GOT3 (cell line): ENCODE measurements around the gene RPP25.
"Not testable (repeated sequence)": the region's sequence is repeated elsewhere in the genome, so short reads cannot be mapped to it uniquely, and the experiment has no call there.

ENCODE experiments used
- DNase-seq: peaks from one replicate; lab custom pipeline; 2025; ENCODE audit warnings: mixed read lengths; lab: John Stamatoyannopoulos, UW

Gene RPP25

DNA sequence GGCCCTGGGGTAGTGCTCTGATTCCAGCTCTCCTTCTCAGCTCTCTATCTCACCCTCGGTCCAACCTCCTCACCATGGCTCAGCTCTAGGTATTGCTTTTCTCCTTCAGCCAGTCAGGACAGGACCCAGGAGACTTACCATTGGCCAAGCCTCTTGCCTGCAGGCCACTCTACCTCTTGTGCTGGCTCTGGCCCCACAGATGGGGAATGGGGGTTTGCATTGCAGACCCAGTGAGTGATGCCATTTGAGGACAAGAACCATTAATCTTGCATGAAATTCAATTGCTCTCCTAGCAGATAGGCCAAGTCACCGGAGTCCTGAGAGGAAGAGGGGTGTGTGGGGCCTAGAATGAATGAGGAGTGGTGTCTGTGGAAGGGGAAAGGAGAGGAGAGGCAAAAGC is 6.1 kb upstream of the RPP25 start:
- DNase-seq = no peak

DNA sequence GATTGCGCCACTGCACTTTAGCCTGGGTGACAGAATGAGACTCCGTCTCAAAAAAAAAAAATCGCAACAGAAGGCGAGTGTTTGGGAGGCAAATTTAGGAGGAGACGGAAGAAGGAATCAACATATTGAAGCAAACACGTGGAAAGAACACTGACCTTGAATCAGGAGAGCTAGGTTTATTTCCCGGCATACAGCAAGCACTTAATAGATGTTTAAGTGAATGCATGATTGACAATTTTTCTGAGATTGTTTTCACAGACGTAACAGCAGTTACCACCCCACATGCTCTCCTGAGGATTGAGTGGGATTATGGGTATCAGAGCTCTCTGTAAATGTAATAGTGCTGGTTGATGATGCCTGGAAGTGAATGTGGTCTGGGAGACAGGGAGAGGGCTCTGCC is 5.6 kb upstream of the RPP25 start:
- DNase-seq = no peak

DNA sequence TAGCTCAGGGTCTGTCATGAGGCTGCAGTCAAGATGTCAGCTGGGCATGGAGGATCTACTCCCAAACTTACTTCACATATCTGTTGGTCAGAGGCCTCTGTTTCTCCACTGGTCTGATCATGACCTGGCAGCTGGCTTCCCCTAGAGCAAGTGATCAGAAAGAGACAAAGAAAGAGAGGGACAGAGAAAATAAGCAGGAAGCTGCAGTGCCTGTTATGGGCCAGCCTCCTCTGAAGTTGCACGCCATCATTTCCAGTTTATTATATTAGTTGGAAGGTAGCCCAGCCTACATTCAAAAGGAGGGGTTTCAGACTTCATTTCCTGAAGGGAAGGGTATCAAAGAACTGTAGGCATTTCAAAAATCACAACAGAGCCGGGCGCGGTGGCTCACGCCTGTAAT is 5.0 kb upstream of the RPP25 start:
- no peak for DNase-seq

DNA sequence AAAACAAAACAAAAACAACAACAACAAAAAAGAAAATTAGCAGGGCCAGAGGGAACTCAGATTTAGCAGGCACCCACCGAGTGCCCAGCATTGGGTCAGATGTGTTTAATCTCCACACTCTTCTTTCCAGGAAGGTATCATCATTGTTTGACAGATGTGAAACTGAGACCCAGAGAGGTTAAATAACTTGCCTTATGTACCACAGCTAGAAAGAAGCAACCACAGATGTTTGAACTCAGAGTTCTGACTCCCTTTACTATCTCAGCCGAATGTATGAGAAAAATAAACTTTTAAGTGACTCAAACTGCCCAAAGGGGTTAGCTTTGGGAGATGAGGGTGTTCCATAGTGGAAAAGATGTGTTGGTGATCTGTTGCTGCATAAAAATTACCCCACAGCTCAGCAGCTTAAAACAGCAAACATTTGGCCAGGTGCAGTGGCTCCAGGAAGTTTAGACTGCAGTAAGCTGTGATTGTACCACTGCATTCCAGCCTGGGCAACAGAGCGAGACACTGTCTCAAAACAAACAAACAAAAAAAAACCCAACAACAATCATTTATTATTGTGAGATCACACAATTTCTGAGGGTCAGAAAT is 4.5 kb upstream of the RPP25 start:
- no peak for DNase-seq

DNA sequence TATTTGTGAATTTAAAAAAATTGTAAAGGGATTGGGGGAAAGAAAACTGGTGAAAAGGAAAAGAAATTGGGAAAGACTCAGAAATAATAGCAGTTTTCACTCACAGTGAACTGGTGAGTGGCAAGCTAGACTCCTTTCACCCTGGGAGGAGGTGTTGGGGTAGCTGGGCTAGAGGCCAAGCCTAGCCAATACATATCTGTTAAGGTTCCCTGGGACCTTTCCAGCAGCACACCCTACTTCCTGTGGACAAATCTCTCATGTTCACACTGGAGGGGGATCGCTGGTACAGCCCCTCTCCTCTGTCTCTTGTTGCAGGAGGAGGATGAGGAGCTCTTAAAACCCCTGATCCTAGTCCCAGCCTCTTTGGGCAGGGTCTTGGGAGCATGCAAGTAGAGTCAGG is 3.7 kb upstream of the RPP25 start:
- no peak for DNase-seq

DNA sequence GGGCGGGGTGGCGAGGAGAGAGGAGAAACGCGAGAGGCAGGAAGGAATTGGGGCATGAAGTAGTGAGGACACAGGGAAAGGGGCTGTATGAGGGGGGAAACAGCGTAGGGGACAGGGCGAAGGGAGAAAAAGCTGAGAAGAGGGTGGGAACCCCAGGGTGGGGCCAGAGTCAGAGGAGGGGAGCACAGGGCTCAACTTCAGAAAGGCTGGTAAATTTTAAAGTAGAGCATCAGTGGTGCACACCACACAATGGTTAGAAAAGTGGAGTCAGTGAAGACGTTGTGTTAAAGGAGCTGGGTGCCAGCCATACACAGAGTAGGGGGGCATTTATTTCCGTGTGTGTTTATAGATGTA is 3.0 kb upstream of the RPP25 start:
- no peak for DNase-seq

DNA sequence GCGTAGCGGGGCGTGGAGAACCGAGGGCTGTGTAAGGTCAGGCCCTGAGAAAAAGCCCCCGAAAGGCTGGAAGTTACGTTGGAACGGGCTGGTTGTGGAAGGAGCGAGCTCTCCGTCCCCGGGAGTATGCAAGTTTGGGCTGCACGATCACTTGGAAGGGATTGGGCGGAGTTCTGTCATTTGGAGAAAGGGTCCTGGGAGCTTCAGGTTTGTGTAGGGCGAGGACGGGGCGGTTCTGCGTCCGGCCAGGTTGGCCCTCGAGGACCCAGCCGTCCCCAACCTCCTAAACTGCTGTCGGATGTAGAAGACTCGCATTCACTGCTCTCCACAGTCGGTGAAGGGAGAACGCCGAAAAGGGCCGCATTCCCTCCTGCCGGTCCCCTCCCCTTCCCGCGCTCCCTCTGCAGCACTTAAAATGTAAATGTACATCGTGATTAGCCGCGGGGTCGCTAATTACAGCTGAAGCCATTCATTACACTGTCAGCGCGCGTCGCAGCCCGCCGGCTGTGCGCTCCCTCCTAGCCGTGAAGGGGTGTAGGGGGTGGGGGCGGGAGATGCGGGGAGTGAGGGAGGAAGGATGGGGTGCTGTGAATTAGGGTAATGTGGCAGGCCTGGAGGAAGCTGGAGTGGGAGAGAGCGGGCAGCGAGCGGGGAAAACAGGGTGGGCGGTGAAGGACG is 2.5 kb upstream of the RPP25 start:
- DNase-seq = no peak

DNA sequence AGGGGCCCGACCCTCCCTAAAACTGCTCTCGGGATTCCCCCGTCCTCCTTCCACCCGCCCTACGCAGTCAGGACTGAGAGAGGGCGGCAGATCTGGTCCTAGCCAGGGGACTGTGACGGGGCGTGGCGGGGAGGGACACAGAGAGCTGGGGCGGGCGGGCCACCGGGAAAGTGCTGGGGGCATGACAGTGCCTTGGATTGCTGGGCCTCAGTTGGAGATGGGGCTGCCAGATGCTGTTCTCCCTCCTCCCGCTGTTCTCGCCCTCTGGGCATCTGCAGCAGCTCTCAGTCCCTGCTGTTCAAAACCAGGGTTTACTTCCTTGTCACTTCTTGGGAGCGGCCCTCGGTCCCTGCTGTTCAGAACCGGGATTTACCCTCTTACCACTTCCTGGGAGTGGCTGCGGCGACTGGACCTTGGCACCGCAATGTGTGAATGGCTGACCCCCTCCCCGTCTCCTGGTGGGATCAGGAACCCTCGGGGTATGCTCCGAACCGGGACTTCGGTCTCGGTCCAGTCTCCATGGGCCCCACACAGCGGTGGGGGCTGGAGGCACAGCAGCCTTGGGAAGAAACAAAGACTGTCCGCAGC is 1.8 kb upstream of the RPP25 start:
- no peak for DNase-seq

DNA sequence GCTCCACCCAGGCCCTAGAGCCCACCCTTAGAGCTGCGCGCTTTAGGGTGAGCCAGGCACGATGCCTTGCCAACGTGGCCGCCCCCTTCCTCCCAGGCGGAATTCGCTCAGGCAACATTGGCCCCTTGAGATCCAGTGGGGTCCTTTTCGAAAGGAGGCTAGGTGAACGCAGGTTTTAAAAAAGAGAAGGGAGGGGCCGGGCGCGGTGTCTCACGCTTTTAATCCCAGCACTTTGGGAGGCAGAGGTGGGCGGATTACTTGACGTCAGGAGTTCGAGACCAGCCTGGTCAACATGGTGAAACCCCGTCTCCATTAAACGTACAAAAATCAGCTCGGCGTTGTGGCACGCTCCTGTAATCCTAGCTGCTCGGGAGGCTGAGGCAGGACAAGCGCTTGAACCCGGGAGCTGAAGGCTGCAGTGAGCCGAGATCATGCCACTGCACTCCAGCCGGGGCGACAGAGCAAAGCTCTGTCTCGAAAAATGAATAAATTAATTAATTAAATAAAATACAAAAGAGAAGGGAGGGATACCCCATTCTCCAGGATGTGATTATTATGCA is 984 bp upstream of the RPP25 start:
- no peak for DNase-seq

DNA sequence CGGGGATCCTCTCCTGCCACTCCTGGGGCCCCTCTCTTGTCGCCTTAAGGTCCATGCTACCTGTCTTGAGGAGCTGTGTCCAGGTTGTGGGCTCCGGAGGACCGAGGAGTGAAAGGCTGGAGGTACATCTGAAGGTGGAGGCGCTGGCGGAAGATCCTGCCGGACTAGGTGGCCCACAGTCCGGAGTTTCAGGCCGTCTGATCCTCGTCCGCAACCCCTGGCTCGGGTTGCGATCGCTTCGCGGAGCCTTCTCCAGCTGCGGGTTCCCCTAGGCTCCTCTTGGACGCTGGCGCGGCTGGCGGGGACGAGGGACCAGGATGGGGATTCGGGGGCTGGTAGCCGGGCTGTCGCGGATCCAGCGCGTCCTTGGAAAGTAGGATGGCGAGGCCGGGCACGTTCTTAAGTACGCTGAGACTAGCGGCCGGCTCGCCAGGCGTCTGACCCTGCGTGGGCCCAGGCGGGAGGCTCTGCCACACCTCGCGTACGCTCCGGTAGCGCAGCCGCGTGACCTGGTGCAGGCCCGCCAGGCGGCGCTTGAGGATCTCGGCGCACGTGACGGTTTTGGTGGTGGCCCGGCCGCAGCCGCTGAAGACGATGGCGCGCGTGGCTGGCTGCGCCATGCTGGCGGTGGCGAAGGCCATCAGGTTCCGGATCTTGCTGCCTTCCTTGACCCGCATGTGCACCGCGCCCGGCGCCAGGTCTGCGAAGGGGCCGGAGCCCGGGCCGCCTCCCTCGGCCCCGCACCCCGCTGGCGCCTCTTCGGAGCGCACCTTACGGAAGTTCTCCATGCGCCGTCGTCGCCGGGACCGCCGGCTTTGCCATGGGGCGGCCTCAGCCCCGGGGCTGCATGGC is 550 bp downstream of the RPP25 start:
- no peak for DNase-seq

DNA sequence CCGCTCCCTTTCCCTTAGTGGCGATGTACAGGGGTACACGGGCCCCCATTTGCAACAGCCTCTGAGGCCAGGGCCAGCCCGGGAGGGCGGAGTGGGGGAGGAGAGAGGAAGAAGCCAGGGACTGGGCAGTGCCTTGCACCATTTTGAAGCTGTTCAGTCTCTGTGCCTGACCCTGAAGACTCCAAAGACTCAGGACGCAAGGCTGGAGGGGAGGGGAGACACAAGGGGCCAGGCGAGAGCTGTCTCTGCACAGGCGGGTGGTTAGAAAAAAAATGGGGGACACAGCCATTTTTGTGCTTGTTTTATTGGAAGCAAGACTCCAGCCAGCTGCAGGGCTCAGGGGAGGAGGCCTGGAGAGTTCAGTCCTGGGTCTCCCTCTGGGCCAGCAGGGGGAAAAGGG is 1.6 kb downstream of the RPP25 start:
- no peak for DNase-seq

DNA sequence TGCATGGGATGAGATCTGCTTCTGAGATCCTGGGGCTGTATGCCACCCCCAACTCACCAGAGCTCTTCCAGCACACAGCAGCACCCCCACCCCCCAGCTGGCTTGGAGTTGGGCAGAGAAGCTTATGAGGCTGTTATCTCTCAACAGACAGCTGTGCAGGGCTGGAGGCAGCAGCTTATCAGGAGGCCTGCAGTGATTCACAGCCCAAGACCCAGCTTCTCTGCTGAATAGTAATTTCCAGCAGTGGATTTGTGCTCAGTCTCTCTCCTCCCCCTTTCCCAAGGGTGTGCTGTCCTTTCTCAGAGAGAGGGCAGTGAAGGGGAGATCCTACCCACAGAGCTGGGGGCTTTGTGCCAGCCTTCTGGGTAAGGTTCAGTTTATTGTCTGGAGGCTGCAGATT is 2.1 kb downstream of the RPP25 start:
- DNase-seq = no peak

DNA sequence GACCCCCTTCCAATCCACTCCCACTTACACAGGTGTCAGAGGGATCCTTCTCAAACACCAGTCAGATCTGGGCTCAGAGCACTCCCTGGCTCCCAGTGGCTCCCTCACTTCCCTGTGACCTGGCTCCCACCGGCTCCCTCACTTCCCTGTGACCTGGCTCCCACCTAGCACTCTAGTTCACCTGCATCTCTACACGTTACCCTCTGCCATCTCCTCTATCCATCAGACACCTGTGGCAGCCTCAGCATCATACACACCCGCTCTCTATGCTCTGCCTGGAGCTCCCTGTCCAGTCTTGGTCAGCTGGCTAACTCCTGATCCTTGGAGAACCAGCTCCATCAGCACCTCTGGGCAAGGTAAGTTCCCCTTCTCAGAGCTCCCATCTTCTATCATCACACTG is 5.6 kb downstream of the RPP25 start:
- no peak for DNase-seq

DNA sequence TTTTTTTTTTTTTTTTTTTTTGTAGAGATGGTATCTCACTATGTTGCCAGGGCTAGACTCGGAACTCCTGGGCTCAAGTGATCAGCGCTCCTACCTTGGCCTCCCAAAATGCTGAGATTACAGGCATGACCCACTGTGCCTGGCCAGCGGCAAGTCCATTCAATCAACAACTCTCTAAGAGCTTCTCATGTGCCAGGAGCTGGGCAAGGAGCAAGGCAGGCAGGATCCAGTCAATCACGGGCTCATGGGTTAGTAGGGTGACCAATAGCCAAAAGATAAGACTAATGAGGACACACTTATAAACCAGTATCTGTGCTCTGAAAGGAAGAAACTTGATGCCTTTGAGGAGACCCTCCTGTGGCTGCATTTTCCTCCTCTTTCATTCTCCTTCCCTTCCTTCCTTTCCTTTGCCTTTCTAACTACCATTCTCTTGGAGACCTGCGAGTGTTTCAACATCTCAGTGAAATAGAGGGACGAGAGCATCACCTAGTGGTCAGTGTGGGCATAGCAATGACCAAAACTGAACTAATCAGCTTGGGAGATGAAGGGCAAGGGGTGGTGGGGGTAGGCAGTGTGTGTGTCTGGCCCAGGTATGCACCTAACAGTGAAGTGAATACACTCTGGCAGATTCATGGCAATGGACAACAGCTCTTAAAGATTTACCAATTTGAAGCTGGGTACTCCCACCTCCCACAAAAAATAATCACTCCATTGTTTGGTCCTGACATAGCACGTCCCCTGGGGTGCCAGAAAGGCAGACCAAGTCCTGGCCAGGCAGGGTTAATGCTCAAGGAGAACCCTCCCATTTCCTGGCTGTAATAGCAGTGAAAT is 6.3 kb downstream of the RPP25 start:
- DNase-seq = peak; percentile 19

DNA sequence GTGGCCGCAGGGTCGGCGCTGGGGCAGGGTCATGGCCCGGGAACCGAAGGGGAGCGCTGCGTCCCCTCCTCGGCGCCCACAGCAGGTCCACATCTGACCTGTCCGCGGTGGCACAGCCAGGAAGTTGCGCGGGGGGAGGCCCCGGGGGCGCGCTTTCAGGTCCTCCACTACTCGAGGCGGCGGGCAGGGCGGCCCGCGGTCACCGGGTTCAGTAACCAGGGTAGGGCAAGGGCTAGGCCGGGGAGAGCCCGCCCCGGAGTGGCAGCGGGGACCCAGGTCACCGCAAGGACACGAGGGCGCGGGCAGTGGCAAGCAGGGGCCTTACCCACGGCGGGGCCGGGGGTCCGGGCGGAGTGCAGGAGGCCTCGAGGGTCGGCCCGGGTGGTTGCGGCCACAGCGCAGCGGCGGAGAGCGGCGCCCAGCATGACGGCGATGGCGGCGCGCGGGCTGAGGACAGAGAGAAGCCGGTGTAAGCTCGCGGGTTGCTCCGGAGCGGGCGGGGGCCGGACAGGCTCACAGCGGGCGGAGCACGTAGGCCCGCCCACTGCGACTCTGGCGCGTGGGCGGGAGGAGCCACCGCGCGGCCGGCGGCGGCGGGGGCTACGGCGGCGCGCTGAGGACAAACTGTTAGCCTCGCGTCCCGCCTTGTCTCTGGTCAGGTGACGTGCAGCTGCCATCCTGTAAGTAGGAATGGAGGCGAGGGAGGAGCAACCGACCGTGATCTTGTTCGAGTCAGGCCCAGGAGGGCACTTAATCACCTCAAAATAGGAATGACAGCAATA is 18.8 kb downstream of the RPP25 start, which contains the start of gene COX5A:
Gene COX5A (minus strand): TSS at position 484 of the 782 bp plus-strand sequence. CDS start 59 bp downstream, at position 425.
- DNase-seq = peak; percentile 86

DNA sequence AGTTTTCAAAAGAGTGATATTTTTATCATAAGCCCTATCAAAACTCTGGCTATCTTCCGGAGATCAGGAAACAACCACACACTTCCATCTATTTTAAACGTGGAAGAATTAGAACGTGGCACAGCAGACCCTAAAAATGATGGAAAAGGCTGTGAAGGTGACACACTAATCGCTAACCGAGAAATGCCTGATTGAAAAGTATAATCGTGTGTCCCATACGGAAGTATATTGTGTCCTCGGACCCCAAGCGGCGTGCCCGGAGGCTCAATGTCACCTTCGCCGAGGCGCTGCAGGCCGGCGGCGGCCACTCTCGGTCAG is 19.3 kb downstream of the RPP25 start:
- no peak for DNase-seq

DNA sequence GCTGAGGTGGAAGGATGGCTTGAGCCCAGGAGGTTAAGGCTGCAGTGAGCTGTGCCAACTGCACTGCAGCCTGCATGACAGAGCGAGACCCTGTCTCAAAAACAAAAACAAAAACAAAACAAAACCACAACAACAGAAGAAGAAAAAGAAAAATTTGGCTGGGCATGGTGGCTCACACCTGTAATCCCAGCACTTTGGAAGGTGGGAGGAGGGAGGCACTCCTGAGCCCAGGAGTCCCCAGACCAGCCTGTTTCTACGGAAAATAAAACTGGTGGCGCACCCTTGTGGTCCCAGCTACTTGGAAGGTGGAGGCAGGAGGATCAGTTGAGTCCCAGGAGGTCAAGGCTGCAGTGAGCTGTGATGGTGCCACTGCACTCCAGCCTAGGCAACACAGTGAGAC is 21.4 kb downstream of the RPP25 start:
- DNase-seq = not testable (repeated sequence)

DNA sequence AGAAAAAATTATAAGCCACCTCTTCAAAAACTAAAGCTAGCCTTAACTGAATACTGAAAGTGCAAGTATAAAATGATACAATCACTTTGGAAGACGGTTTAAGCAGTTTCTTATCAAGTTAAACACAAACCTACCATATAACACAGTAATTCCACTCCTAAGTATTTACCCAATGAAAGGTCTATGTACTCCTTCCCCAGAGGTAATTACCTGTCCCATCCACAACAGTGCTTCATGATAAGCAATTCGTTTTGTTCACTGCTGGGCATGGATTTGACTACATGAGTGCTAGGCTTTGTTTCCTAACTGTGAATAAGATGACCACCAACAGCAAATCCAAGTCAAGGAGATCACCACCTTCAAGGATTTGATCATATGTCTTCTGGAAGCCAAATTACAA is 23.0 kb downstream of the RPP25 start:
- DNase-seq = no peak

DNA sequence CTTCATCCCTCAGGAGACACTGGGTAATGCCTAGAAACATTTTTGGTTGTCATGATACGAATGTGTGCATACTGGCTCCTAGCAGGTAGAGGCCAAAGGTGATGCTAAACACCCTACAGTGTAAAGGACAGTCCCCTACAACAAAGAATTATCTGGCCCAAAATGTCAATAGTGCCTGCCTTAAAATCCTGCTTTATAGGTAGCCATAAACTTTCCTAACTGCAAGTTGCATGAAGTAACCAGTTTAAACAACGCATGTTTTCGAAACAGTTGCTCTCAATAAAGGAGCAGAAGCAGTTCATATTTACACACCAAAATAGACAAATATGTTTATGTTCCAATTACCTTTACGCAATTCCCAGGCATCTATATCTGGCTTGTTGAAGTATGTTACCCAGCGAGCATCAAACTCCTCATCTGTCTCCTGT is 27.8 kb downstream of the RPP25 start:
- DNase-seq = no peak

DNA sequence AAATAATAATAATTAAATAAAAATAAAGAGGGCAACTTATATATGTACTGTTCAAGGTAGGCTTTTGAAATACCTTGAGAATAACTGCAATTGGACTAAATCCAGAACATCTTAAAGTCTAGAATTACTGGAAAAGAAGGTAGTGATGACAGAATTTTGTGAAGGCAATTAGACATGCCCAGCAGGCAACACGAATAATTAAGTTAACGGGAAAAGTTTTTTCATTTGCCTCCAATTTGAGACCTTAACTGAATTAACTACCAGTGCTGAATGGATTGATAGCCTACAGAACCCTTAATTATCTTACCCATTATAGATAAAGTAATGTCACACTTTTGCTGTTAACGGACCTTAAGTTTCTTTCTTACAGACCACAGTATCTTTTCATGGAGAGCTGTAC is 32.0 kb downstream of the RPP25 start:
- DNase-seq = no peak

DNA sequence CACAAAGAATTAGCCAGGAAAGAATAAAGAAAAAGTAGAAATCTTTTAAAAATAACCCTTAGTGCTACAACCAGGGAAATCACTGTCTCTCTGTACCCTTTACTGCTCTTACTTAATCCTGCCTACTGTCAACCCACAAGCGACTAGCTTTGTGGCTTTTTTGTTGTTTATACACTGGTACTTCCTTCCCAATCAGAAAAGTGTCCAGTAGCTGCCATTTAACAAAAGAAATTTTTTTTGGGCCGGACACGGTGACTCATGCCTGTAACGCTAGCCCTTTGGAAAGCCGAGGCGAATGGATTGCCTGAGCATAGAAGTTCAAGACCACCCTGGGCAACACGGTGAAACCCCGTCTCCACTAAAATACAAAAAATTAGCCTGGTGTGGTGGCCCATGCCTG is 36.1 kb downstream of the RPP25 start:
- DNase-seq = no peak
